ENCODE measurements around the gene GFRA1.
A peak's percentile ranks its signal among the peaks of the same experiment; 100 is the strongest.

The GFRA1 gene

DNA sequence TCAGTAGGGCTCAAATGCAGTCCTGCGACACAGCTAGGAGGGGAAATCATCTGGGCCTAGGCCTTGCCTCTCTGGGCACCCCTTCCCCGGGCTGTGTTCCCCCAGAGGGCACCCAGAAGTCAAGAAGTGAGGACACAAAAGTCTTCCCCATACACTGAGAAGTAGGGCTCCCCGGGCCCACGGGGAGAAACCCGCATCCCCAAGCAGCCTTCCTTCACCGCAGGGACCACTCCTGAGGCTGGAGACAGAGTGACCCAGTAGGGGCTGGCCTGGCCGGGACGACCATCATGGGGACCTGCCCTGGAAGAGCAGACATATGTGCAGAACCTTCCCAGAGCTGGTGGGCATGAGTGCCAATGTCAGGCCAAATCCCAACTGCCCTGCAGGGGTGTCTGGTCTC is 163.5 kb downstream of the GFRA1 start:
- no peak for FAIRE-seq
- DNase-seq (ENCODE audit: insufficient read length, low spot score): no peak

DNA sequence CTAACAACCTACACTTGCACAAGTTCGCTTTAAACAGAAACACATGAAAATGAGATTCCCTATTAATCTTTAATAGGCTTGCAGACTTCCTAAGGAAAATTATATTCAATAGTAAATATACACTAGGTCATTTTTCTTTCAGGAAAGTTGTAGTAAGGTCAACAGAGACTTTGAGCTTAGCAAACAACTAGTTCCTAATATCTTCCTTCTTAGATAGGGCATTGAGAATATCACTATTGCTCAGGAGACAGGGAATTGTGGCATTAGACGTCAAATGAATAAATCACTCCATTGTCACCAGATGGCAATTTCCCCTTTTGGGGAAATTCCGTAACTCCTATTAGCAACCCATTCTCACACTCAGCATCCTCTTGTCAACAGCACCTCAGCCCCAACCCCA is 164.9 kb downstream of the GFRA1 start:
- no peak for FAIRE-seq
- DNase-seq (ENCODE audit: insufficient read length, low spot score): no peak

DNA sequence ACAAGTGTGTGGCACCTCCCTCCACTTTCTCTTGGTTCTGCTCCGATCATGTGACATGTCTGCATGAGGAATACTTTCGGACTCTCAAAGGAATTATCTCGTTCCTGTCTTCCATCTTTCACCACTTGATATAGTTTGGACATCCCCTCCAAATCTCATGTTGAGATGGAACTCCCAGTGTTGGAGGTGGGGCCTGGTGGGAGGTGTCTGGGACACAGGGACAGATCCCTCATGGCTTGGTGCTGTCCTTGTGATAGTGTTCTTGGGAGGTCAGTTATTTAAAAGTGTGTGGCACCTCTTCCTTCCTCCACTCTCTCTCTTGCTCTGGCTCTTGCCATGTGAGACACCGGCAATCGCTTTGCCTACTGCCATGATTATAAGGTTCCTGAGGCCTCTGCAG is 166.4 kb downstream of the GFRA1 start:
- FAIRE-seq (no peak), DNase-seq (ENCODE audit: insufficient read length, low spot score) (no peak)

DNA sequence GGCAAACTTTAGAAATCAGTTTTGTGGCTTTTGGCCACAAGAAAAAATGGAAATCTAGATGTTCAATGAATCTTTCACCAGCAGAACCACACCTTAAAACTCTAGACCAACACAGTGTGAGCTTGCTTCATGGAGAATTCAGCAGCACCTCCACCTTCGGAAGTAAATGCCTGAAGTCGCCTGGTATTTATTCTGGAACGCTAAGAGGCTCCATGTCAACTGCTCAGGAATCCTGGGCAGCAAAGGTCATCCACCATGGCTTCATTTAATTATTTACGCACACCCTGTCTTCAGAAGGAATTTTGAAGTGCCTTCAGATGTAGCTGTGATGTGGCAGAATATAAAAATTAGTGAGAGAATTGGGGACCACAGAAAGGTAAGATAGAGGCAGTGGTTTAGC is 167.7 kb downstream of the GFRA1 start:
- DNase-seq (ENCODE audit: insufficient read length, low spot score) (no peak), FAIRE-seq (no peak)

DNA sequence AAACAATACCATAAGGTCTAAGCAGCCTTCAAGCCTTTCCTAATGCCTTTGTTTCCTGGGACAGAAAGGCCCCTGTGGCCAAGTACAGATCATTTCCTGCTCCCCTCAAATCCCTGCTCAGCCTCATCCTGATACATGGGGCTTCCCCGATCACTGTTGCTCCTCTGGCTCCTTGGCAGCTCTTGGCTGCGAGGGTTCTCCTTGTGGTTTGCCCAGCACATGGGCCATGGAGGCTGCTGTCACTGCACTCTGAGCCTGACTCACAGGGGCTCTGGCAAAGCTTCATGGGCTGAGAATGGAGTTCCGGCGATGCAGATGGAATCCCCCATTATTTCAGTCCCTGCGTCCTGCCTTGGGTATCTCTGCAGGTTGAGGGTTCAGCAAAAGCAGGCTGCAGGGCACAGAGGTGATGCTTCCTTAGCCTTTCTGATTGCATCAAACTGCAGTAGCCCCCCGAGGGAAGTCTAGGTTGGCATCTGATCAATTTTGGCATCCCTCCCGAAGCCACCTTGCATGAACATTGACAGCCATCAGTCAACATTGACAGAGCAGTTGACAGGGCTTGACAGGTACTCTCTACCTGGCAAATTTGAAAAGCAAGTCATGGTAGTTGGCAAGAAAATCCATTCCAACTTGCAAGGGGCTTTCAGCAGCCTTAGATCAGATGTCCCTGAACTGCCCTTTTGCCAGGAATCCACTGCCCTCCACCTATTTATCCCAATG is 168.6 kb downstream of the GFRA1 start:
- no peak for DNase-seq (ENCODE audit: insufficient read length, low spot score)
- no peak for FAIRE-seq

DNA sequence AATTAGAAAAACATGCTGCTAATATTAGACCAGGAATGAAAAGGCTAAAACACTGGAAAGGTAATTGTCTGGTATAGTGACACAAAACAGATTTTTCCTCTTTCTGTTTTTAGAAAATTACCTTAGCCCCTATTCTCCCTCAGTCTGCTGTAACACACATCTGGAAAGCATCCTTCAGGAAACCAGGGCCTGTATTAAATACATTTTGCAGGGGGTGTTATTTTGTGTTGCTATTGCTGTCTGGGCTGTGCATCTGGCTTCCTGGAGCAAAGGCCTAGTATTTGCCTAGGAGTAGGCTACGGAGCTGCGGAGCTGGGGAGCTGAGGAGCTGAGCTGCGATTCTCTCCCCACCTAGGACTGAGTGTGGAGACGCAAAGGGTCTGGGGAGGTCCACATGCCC is 169.3 kb downstream of the GFRA1 start:
- DNase-seq (ENCODE audit: insufficient read length, low spot score): no peak
- no peak for FAIRE-seq

DNA sequence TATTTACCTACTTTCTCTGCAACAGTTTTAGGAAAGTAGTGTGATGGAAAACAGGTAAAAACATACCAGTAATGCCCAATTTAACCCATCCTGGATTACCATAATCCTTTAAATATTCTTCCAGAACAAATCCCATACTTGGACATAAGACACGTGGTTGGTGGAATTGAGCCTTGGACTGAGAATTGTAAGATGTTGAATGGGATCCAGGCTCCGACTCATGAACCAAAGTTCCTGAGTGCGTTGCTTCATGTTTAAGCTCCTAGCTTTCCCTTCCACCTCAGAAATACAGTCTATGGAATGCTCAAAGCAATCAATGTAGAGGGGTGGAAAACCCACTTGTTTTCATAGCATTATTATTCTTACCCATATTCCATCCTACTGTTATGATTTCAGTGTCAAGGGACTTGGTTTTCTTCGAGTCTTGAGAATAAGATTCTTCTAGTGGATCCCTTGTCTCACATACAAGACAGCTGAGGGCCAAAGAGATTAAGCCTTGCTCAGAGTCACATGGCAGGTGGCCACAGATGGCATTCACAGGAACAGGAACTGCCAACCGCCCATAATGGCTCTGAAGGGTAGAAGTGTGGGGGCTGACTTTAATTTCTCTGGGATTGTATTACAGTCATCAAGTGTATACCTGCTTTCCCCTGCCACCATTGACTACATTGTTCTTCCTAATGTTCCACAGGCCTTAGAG is 171.2 kb downstream of the GFRA1 start:
- DNase-seq (ENCODE audit: insufficient read length, low spot score) (no peak), FAIRE-seq (no peak)

DNA sequence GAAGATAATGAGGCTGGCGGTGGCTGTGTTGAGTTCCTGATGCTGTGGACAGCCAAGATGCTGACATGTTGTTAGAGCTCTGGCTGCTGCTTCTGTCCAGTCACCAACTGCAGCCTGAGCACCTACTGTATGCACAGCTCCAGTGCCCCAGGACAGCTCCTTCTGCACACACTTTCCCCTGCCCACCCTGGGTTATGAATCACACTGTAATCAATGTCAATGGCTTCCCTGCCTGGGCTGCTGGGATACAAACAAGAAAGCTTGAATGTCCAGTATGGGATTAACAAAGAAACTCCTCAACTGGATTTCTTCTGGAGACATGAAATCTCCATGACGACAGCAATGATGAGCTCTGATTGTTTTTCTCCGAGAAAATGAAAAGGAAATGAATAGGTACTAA is 172.0 kb downstream of the GFRA1 start:
- FAIRE-seq (no peak), DNase-seq (ENCODE audit: insufficient read length, low spot score) (no peak)

DNA sequence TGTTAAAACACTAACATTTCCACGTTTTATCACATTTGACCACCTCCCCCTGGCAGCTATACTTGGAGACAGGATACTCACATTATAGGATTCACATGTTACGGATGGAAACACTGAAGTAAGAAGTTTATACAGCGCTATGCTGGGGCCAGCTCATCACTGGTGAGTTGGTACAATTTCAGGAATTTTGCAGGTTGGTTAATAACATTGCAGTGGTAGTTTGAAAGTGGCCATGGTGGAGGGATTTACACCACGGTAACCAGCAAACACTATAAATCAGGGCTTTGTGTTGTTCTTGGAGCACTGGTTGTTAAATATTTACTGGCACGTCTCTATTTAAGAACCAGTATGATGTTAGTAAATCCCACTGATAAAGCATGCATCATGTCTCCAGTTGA is 174.0 kb downstream of the GFRA1 start:
- FAIRE-seq (no peak), DNase-seq (ENCODE audit: insufficient read length, low spot score) (no peak)

DNA sequence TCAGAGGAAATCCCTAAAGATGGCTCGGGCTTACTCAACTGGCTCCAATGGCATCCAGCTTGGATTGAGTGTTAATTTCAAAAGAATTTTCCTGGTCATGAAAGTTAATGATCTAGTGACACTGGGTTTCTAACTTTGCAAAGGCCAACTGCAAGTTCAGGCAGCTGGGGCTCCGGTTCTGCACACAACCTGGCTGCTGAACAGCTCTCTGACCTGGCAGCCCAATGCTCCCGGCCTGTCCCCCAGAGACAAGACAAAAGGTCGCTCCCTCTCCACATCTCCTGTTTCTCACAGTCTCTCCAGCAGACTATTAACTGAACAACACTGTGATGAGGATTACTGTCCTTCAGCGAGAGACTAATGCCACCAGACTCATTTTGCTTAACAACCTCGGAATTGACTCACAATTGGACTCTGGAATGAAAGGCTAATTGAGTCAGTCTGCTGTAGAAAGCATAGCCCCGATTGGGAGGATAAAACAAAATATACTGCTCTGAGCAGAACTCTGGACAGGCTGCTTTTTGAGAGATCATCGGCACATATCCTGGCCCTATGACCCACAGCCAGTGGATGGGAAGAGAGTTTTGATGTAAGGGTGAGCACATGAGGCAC is 174.5 kb downstream of the GFRA1 start:
- DNase-seq (ENCODE audit: insufficient read length, low spot score) (no peak), FAIRE-seq (no peak)

DNA sequence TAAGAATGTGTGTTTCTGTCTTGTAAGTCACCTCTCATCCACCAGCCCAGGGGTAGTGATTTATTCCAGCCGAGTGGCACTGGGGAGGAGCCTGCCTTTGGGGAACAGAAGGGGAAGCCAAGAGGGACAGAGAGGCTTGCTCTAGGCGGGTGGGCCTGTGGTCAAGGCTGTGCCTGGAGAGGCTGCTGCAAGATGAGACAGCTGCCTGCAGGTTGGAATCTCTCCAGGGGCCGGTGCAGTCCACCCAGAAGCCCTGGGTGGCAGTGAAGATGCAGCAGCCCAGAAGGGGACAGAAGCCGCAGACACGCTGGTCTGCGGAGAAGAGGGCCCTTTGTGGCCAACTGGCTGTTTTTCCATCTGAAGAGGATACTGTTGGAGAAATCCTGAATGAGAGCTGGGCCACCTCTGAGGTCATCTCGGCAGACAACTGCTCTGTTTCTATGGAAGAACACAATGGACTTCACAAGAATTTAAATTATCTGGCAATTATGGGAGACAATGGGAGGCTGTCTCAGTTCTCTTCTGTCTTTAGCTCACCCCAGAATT is 175.7 kb downstream of the GFRA1 start:
- no peak for FAIRE-seq
- no peak for DNase-seq (ENCODE audit: insufficient read length, low spot score)

DNA sequence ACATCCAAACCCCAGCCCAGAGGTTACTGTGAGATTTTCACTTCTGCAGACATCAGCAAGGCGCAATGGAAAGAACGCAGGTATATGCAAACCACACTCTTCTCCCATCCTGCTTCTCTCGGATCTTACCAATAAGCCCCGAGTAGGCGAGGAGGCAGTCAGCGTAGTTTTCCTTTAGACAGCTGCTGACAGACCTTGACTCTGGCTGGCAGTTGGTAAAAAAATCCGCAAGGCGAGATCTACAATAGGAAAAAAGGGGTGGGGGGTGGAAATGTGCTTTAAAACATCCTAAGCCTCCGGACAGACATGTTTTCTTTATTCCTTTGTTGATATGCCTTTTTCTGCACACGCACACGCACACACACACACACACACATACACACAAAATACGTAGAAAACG is 176.5 kb downstream of the GFRA1 start:
- no peak for DNase-seq (ENCODE audit: insufficient read length, low spot score)
- no peak for FAIRE-seq

DNA sequence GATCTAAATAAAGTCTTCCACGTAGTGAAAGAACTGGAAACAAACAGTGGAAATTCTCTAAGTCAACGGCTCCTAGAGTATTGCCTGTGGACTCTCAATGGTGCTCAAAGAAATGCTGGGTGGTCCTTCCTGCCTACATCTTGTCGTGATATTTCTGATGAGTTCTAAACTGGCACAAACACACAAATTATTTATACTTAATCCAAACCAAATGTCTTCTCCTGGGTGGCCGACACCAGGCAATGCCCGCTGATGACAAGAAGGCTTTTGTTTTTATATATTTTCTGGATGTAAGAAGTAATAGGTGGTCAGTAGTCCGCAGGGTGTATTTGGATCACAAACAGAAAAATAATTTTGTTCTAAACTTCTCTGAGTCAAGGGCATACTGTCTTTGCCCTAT is 178.7 kb downstream of the GFRA1 start:
- FAIRE-seq (no peak), DNase-seq (ENCODE audit: insufficient read length, low spot score) (no peak)

DNA sequence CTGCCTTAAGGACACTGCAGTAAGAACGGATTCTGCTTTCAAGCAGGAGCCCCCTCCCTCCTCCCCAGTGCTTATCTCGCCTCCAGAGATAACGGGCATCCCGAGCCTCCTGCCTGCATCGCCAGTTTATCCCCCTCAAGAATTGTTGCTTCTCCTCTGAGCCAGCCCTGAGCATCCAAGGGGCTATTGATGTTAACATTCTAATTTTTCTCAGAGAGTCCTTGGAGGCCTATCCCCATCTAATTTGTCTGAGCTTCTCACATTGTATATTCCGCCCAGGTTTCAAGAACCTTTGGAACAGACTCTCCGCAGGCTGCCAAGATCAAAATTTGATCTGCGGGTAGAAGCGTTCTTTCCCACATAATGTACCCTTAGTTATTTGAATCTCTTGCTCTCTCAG is 180.0 kb downstream of the GFRA1 start:
- FAIRE-seq (no peak), DNase-seq (ENCODE audit: insufficient read length, low spot score) (no peak)

DNA sequence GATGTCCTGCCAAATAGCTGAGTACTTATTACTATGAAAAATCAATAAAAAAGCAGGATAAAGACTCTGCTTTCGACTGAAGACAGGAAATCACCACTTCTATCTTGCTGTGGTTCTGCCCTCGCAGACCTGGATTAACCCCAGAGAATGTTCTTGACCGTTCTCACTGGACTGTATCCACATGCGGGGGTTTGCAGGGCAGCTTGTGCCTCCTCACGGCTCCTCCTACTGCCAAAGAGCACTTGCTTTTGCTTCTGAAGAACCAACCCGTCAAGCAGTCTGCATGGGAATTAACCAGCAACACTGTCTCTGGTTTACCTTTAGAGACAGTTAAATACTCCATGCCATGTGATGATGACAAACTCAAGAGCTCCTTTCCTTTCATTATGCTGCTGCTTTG is 184.0 kb downstream of the GFRA1 start:
- DNase-seq (ENCODE audit: insufficient read length, low spot score) (no peak), FAIRE-seq (no peak)

DNA sequence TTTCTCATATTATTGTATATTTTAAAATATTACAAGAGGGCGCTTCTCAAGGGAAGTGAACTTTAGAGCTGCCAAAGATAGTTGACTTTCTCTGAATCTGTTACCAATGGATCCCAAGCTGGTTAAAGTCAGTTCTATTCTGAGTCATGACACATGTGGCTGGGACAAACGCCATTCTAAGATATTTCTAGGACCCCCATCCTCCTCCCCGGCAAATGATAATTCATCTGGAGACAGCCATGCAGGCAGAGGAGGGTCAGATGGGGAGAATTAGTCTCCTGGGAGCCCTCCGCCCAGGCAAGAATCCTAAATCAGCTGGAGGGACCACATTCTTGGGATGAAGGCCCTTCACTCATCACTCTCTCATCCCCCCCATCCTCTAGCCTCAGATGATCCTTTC is 187.7 kb downstream of the GFRA1 start:
- FAIRE-seq (no peak), DNase-seq (ENCODE audit: insufficient read length, low spot score) (no peak)

DNA sequence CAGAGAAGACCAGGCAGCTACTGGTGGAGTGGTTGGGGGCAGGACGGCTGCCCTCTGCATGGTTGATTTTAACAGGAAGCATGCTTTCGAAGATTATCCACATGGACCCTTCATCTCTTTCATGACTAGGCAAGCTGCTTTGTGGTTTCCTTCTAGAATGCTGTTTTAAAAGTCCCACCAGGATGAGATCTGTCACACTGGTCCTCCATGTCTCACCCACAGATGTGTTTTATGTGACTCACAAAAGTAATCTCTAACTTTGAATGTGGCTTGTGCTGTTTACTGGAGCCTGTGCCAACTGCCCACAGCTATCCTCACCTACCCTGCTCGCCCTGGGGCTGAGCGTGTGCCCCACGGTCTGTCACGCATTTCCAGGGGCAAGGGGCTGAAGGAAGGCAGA is 188.8 kb downstream of the GFRA1 start:
- FAIRE-seq: no peak
- DNase-seq (ENCODE audit: insufficient read length, low spot score): no peak

DNA sequence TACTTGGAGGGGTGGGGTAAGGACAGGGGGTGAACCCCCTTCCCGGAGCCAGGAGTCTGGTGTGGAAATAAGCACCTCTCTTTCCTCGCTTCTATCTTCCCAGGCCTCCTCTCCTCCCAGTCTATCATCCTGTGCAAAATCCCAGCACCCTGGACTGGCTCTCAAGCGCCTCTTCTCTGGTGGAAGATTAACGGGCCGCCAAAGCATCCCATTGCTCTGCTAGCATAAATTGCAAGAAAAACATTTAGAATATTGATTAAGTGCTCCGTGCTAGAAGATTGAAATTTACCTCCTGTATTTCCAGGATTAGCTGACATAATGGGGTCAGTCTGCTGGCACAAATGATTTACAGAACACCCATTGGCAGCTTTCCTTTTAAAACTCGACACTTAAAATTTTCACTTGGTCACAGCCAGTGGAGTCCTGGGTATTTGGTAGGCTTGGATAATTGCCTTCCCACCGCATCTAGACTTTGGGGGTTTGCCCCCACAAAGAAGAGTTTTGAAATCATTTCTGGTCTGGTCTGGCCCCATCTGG is 189.7 kb downstream of the GFRA1 start:
- FAIRE-seq (no peak), DNase-seq (ENCODE audit: insufficient read length, low spot score) (no peak)

DNA sequence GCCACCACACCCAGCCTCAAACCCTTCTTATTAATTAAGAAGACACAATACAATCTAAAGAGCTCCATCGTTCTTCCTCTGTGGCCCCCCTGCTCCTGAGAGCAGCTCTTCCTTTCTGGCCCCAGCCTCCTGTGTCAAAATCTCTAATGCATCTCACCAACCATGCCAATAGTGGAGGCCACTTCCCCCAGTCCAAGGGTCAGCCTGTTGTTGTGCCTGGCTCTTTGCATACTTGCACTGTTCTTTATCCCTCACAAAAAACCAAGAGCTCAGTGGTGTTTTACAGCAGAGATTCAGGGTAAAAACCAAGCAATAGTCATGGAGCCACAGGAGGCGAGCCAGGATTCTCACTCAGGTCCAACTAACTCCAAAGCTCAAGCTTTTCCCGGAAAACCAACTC is 190.2 kb downstream of the GFRA1 start:
- DNase-seq (ENCODE audit: insufficient read length, low spot score): no peak
- FAIRE-seq: no peak

DNA sequence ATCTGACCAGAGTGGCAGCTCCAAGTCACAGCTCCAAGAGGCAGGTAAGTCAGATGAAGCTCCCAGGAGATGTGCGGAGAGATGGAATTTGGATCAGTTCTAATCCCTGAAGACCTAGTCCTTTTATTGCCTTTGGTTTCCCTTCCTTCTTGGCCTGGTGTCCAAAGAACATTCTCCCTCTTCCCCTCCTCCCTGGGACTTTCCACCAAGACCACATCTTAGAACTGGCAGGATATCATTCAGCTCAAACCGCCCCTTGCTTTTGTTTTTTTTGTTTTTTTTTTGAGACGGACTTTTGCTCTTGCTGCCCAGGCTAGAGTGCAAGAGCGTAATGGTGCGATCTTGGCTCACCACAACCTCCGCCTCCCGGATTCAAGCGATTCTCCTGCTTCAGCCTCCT is 190.8 kb downstream of the GFRA1 start:
- FAIRE-seq (no peak), DNase-seq (ENCODE audit: insufficient read length, low spot score) (no peak)

DNA sequence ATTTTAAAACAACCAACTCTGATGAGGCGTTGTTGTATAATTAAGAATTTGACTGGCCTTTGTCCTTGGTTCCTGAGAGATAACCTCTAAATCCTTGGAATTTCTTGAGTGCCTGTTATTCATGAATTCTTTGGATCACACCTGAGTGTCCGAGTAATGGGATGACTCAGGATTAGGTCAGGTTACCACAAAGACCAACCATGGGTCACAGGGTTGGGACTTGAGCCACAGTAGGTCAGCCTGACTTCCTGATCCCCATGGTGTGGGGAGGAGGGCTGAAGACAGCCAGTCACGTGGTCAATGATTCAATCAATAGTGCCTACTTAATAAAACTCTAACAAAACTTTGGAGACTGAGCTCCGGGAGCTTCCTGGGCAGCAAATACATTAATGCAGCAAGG is 192.5 kb downstream of the GFRA1 start:
- no peak for FAIRE-seq
- DNase-seq (ENCODE audit: insufficient read length, low spot score): peak; percentile 13

DNA sequence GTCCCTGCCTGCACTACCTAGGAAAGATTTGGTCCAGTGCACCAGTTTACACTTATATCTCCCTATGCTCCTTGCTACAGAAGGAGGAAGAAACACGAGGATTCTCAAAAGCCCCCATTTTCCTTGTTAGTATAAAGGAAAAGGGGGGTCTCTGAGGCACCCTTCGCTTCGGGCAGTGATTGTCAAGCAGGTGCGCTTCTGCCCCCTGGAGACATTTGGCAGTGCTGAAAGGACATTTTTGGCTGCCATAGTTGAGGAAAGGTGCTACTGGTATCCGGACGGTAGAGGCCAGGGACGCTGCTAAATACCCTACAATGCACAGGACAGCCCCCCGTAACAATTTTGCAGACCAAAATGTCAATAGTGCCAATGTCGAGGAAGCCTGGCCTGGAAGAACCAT is 193.7 kb downstream of the GFRA1 start:
- no peak for FAIRE-seq
- DNase-seq (ENCODE audit: insufficient read length, low spot score): no peak
